Neural cell (in vitro differentiated cells): ENCODE results near the gene PPIL6. TPM values are rescaled to one million over a fixed set of nuclear protein-coding genes. Genes with fewer than 3 reads are reported as not detected.

Source experiments
- H2AFZ ChIP-seq: fragments of 200-600, 300-800 bp; sonication (generic), shearing (Covaris generic); 2 replicates; pipeline ENCODE4 v1.6.0; 2014; ENCODE audit warnings: low read depth, mild to moderate bottlenecking, antibody characterized with exemption, low read length, moderate library complexity
- H3F3A ChIP-seq: fragments of 200-600 bp; shearing (Covaris generic); 2 replicates; pipeline ENCODE4 v1.6.1; 2016; ENCODE audit warnings: mild to moderate bottlenecking, moderate library complexity, mixed read lengths, antibody characterized with exemption, low read length; ENCODE audit not compliant: insufficient read depth, poor library complexity, severe bottlenecking
- H3K27ac ChIP-seq: fragments of 200-600, 300-800 bp; sonication (generic), shearing (Covaris generic); 2 replicates; pipeline ENCODE4 v1.5.1; 2014; ENCODE audit warnings: mild to moderate bottlenecking, low read length, moderate library complexity
- H3K27me3 ChIP-seq: fragments of 300-800, 200-600 bp; sonication (generic), shearing (Covaris generic); 2 replicates; pipeline ENCODE4 v1.6.0; 2014; ENCODE audit warnings: mild to moderate bottlenecking, low read depth, low read length, moderate library complexity; ENCODE audit not compliant: insufficient read depth
- H3K36me3 ChIP-seq: fragments of 300-800, 200-600 bp; sonication (generic), shearing (Covaris generic); 2 replicates; pipeline ENCODE4 v1.5.1; 2014; ENCODE audit warnings: mild to moderate bottlenecking, antibody characterized with exemption, low read length, moderate library complexity; ENCODE audit not compliant: insufficient read depth
- H3K4me2 ChIP-seq: fragments of 300-800, 200-600 bp; sonication (generic), shearing (Covaris generic); 2 replicates; pipeline ENCODE4 v1.6.0; 2014; ENCODE audit warnings: mild to moderate bottlenecking, low read length
- H3K4me3 ChIP-seq: fragments of 300-800, 200-600 bp; sonication (generic), shearing (Covaris generic); 2 replicates; pipeline ENCODE4 v1.5.1; 2014; ENCODE audit warnings: mild to moderate bottlenecking, low read length, moderate library complexity
- H3K79me2 ChIP-seq: fragments of 200-600 bp; shearing (Covaris generic); replicated peaks from 2 replicates; pipeline ENCODE4 v1.6.0; 2014; ENCODE audit warnings: mild to moderate bottlenecking, low read length, moderate library complexity; ENCODE audit not compliant: insufficient read depth
- H3K9ac ChIP-seq: fragments of 300-800, 200-600 bp; sonication (generic), shearing (Covaris generic); 2 replicates; pipeline ENCODE4 v1.6.1; 2016; ENCODE audit warnings: mild to moderate bottlenecking, low read length, mixed read lengths
- H3K9me2 ChIP-seq: fragments of 200-600 bp; shearing (Covaris generic); 2 replicates; pipeline ENCODE4 v1.6.1; 2016; ENCODE audit warnings: mild to moderate bottlenecking, low read length, mixed read lengths; ENCODE audit not compliant: insufficient read depth
- H3K9me3 ChIP-seq: fragments of 200-600, 300-800 bp; sonication (generic), shearing (Covaris generic); 2 replicates; pipeline ENCODE4 v1.6.1; 2016; ENCODE audit warnings: mild to moderate bottlenecking, mixed run types, low read length, moderate library complexity, mixed read lengths
- H4K20me1 ChIP-seq: fragments of 200-600 bp; shearing (Covaris generic); 2 replicates; pipeline ENCODE4 v1.6.1; 2016; ENCODE audit warnings: mild to moderate bottlenecking, mixed run types; ENCODE audit not compliant: insufficient read depth
- EP300 ChIP-seq: fragments of 450-650 bp; conservative IDR thresholded peaks from 2 replicates; pipeline ENCODE4 v1.6.1; 2014; ENCODE audit warnings: antibody characterized with exemption, mild to moderate bottlenecking, moderate library complexity; ENCODE audit not compliant: poor library complexity, severe bottlenecking
- EZH2 ChIP-seq: fragments of 200-600, 300-800 bp; shearing (Covaris generic), sonication (generic); IDR thresholded peaks from 2 replicates; pipeline ENCODE4 v1.6.1; 2014; ENCODE audit warnings: antibody characterized with exemption, low read length, borderline replicate concordance, mild to moderate bottlenecking; ENCODE audit not compliant: insufficient read depth, poor library complexity, severe bottlenecking
- MXI1 ChIP-seq: fragments of 450-650 bp; conservative IDR thresholded peaks from 2 replicates; pipeline ENCODE4 v1.6.1; 2014; ENCODE audit warnings: antibody characterized with exemption, mild to moderate bottlenecking; ENCODE audit not compliant: poor library complexity, severe bottlenecking
- POLR2AphosphoS5 ChIP-seq: IDR thresholded peaks from 2 replicates; pipeline ENCODE4 v1.6.1; 2012
- RAD21 ChIP-seq: fragments of 450-650 bp; conservative IDR thresholded peaks from 2 replicates; pipeline ENCODE4 v1.6.1; 2014; ENCODE audit warnings: antibody characterized with exemption, mild to moderate bottlenecking, moderate library complexity
- SMC3 ChIP-seq: fragments of 450-650 bp; conservative IDR thresholded peaks from 2 replicates; pipeline ENCODE4 v1.6.1; 2014; ENCODE audit warnings: antibody characterized with exemption, mild to moderate bottlenecking, moderate library complexity; ENCODE audit not compliant: poor library complexity
- TAF1 ChIP-seq: IDR thresholded peaks from 2 replicates; pipeline ENCODE4 v1.6.1; 2012; ENCODE audit warnings: low read depth
- polyA plus RNA-seq: library from polyadenylated mRNA; depleted of rRNA; stranded (reverse); fragments of >200 nt; gene quantifications from 2 replicates; pipeline ENCODE4 v1.2.3, GENCODE V29; 2014
- TF ChIP-seq, protein P1 (sequence below): fragments of 450-650 bp; IDR thresholded peaks from 2 replicates; pipeline ENCODE4 v1.5.1; 2014; ENCODE audit warnings: antibody characterized with exemption, mild to moderate bottlenecking, moderate library complexity; ENCODE audit not compliant: poor library complexity, severe bottlenecking
- TF ChIP-seq, protein P2 (sequence below): IDR thresholded peaks from 2 replicates; pipeline ENCODE4 v1.6.1; 2012; ENCODE audit warnings: borderline replicate concordance

The PPIL6 gene
- polyA plus RNA-seq, 1 donor from 2014 or later: 11.8 TPM

GRCh38 chr6:109348226-109348625, 92.2 kb downstream of the PPIL6 start:
- no peaks in the 10 kb centered on the region for H3K9me2 ChIP-seq
- no peak overlapping the region for H3K4me2 ChIP-seq
- no peaks in the 10 kb centered on the region for H3K79me2 ChIP-seq
- no peaks in the 10 kb centered on the region for H3K36me3 ChIP-seq
- H3K27me3 ChIP-seq: no peaks in the 10 kb centered on the region
- no peak overlapping the region for H3K4me3 ChIP-seq
- no peak overlapping the region for H2AFZ ChIP-seq
- TF ChIP-seq TAF1: no peak
- no peak for TF ChIP-seq POLR2AphosphoS5
- TF ChIP-seq RAD21: no peak
- no peak for TF ChIP-seq MXI1
- TF ChIP-seq EP300: no peak
- TF ChIP-seq, protein P1, sequence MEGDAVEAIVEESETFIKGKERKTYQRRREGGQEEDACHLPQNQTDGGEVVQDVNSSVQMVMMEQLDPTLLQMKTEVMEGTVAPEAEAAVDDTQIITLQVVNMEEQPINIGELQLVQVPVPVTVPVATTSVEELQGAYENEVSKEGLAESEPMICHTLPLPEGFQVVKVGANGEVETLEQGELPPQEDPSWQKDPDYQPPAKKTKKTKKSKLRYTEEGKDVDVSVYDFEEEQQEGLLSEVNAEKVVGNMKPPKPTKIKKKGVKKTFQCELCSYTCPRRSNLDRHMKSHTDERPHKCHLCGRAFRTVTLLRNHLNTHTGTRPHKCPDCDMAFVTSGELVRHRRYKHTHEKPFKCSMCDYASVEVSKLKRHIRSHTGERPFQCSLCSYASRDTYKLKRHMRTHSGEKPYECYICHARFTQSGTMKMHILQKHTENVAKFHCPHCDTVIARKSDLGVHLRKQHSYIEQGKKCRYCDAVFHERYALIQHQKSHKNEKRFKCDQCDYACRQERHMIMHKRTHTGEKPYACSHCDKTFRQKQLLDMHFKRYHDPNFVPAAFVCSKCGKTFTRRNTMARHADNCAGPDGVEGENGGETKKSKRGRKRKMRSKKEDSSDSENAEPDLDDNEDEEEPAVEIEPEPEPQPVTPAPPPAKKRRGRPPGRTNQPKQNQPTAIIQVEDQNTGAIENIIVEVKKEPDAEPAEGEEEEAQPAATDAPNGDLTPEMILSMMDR: no peak
- no peak for TF ChIP-seq EZH2
- TF ChIP-seq, protein P2, sequence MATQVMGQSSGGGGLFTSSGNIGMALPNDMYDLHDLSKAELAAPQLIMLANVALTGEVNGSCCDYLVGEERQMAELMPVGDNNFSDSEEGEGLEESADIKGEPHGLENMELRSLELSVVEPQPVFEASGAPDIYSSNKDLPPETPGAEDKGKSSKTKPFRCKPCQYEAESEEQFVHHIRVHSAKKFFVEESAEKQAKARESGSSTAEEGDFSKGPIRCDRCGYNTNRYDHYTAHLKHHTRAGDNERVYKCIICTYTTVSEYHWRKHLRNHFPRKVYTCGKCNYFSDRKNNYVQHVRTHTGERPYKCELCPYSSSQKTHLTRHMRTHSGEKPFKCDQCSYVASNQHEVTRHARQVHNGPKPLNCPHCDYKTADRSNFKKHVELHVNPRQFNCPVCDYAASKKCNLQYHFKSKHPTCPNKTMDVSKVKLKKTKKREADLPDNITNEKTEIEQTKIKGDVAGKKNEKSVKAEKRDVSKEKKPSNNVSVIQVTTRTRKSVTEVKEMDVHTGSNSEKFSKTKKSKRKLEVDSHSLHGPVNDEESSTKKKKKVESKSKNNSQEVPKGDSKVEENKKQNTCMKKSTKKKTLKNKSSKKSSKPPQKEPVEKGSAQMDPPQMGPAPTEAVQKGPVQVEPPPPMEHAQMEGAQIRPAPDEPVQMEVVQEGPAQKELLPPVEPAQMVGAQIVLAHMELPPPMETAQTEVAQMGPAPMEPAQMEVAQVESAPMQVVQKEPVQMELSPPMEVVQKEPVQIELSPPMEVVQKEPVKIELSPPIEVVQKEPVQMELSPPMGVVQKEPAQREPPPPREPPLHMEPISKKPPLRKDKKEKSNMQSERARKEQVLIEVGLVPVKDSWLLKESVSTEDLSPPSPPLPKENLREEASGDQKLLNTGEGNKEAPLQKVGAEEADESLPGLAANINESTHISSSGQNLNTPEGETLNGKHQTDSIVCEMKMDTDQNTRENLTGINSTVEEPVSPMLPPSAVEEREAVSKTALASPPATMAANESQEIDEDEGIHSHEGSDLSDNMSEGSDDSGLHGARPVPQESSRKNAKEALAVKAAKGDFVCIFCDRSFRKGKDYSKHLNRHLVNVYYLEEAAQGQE: no peak
- no peaks in the 10 kb centered on the region for H4K20me1 ChIP-seq
- H3F3A ChIP-seq: no peaks in the 10 kb centered on the region
- H3K9ac ChIP-seq: no peak overlapping the region
- no peaks in the 10 kb centered on the region for H3K9me3 ChIP-seq
- H3K27ac ChIP-seq: no peak overlapping the region

GRCh38 chr6:109347779-109348178, 92.6 kb downstream of the PPIL6 start:
- Histone ChIP-seq H3K4me3 (no peak overlapping the region), H3K4me2 (no peak overlapping the region), H3K36me3 (no peaks in the 10 kb centered on the region), H3F3A (no peaks in the 10 kb centered on the region), H3K27me3 (no peaks in the 10 kb centered on the region), H3K9ac (no peak overlapping the region), H3K79me2 (no peaks in the 10 kb centered on the region), H3K27ac (no peak overlapping the region), H4K20me1 (no peaks in the 10 kb centered on the region), H2AFZ (no peak overlapping the region), H3K9me2 (no peaks in the 10 kb centered on the region), H3K9me3 (no peaks in the 10 kb centered on the region)
- TF ChIP-seq RAD21 (no peak), POLR2AphosphoS5 (no peak)

DNA sequence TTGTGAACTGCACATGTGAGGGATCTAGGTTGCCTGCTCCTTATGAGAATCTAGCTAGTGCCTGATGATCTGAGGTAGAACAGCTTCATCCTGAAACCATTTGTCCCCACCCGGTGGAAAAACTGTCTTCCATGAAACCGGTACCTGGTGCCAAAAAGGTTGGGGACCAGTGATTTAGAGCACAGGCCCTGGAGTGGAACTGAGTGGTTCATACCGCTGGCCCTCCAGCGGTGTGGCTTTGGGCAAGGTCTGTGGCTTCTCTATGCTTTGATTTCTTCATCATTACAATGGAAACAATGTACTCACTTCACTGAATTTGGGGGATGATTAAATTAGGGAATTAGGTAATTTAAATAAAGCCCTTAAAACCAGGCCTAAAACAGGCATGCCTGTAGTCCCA, 94.4 kb downstream of the PPIL6 start:
- H3K9me3 ChIP-seq: no peaks in the 10 kb centered on the region
- no peaks in the 10 kb centered on the region for H3K79me2 ChIP-seq
- no peak overlapping the region for H3K4me2 ChIP-seq
- H3K9me2 ChIP-seq: no peaks in the 10 kb centered on the region
- no peaks in the 10 kb centered on the region for H3K27me3 ChIP-seq
- no peaks in the 10 kb centered on the region for H4K20me1 ChIP-seq
- no peak overlapping the region for H2AFZ ChIP-seq
- no peak overlapping the region for H3K27ac ChIP-seq
- H3K9ac ChIP-seq: no peak overlapping the region
- TF ChIP-seq SMC3: no peak
- TF ChIP-seq EP300: no peak
- no peaks in the 10 kb centered on the region for H3K36me3 ChIP-seq
- no peak overlapping the region for H3K4me3 ChIP-seq
- no peaks in the 10 kb centered on the region for H3F3A ChIP-seq
